HL-60 (cell line): ENCODE measurements around the gene SLC24A3.

ENCODE experiments used
- DNase-seq, 2 experiments: peaks; one replicate each; pipeline ENCODE4 v3.0.0-alpha.2; 2010 to 2020; ENCODE audit warnings: low read depth in 1 of 2, low spot score in 1 of 2
- H3K27ac ChIP-seq: fragments of 250-450 bp; sonication (Bioruptor Pico); replicated peaks from 2 replicates; pipeline ENCODE4 v1.5.1; 2020; ENCODE audit warnings: mild to moderate bottlenecking, moderate library complexity
- H3K27me3 ChIP-seq: fragments of 250-450 bp; sonication (Bioruptor Pico); 2 replicates; pipeline ENCODE4 v1.5.1; 2021; ENCODE audit warnings: mild to moderate bottlenecking, moderate library complexity; ENCODE audit not compliant: insufficient read depth, poor library complexity, severe bottlenecking
- H3K4me3 ChIP-seq: replicated peaks from 2 replicates; pipeline ENCODE4 v1.5.1; 2011; ENCODE audit warnings: mild to moderate bottlenecking, control low read depth, low read length; ENCODE audit not compliant: insufficient read depth
- CTCF ChIP-seq: IDR thresholded peaks from one replicate; pipeline ENCODE4 v1.5.1; 2011; ENCODE audit warnings: low read length, control low read depth, inconsistent platforms; ENCODE audit not compliant: insufficient read depth
- GABPA ChIP-seq: IDR thresholded peaks from 2 replicates; pipeline ENCODE4 v1.6.1; 2012; ENCODE audit warnings: low read depth
- POLR2AphosphoS5 ChIP-seq: IDR thresholded peaks from 2 replicates; pipeline ENCODE4 v1.6.1; 2012; ENCODE audit warnings: low read depth
- REST ChIP-seq: IDR thresholded peaks from 2 replicates; pipeline ENCODE4 v1.6.1; 2012; ENCODE audit warnings: low read depth; ENCODE audit not compliant: insufficient replicate concordance
- SPI1 ChIP-seq: IDR thresholded peaks from 2 replicates; pipeline ENCODE4 v1.6.1; 2012; ENCODE audit warnings: low read depth, mild to moderate bottlenecking, borderline replicate concordance

The SLC24A3 gene

DNA sequence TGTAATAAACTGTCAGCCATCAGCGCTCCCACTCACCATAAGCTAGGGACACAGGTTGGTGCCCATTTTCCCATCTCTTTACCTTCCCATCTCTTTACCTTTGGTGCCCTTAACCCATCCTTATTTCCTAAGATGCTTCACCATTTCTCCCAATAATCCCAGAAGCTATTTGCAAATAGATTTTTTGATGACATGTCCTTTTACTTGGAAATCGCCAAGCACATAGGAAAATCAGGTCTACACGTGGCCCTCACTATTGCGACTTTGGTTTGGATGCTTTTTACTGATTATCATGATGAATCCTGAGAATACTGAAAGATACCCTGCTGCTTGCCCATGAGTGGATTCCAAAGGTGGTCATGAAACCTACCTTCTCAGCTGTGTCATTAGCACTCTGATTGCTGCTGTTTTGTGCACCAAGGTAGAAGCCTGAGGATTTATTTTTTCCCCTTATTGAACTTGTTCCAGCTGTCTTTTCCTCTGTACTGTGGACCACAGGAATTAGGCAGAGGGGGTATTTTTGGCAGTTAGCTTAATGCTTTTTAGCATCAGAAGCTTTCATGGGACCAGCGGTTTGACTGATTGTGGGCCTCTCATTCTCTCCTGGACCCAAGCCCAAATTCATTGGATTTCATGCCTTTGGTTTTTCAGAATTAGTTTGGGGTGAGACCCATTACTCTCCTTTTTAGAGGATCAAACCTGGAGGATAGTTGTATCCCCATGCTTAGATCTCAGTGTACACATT lies 316.0 kb downstream of the SLC24A3 start:
- no peak for TF ChIP-seq GABPA
- TF ChIP-seq REST = no peak
- TF ChIP-seq SPI1 = no peak
- no peak for TF ChIP-seq POLR2AphosphoS5
- no peak for TF ChIP-seq CTCF
- Histone ChIP-seq H3K4me3 (no peak overlapping the region), H3K27ac (no peak overlapping the region), H3K27me3 (no peaks in the 10 kb centered on the region)
- no peak for DNase-seq

- H3K27me3 ChIP-seq = no peaks in the 10 kb centered on the region
- no peak overlapping the region for H3K27ac ChIP-seq
- no peak for TF ChIP-seq GABPA
- TF ChIP-seq SPI1 = no peak
- no peak for TF ChIP-seq REST
- no peak for TF ChIP-seq CTCF
- TF ChIP-seq POLR2AphosphoS5 = no peak
- DNase-seq = no peak
- H3K4me3 ChIP-seq = no peak overlapping the region
Measured at GRCh38 chr20:19530006-19530405, 317.6 kb downstream of the SLC24A3 start.

- DNase-seq = no peak
- Histone ChIP-seq H3K4me3 (no peak overlapping the region), H3K27me3 (no peaks in the 10 kb centered on the region), H3K27ac (no peak overlapping the region)
- no peak for TF ChIP-seq SPI1
- no peak for TF ChIP-seq CTCF
- no peak for TF ChIP-seq GABPA
- TF ChIP-seq POLR2AphosphoS5 = no peak
- no peak for TF ChIP-seq REST
Measured at GRCh38 chr20:19531446-19531845, 319.0 kb downstream of the SLC24A3 start.
